Loucy (cell line): ENCODE measurements around the gene NKAIN2.

ENCODE experiments used
- CTCF ChIP-seq: fragments of 200-600 bp; sonication (generic); conservative IDR thresholded peaks from 2 replicates; pipeline ENCODE4 v1.5.1; 2014; ENCODE audit warnings: mild to moderate bottlenecking, antibody characterized with exemption, low read length
- EZH2phosphoT487 ChIP-seq: fragments of 200-600 bp; IDR thresholded peaks from 2 replicates; pipeline ENCODE4 v1.6.1; 2018; ENCODE audit warnings: antibody characterized with exemption, mild to moderate bottlenecking, moderate library complexity, borderline replicate concordance

GRCh38 chr6:124324237-124324636 is 520.6 kb downstream of the NKAIN2 start:
- TF ChIP-seq CTCF (no peak), EZH2phosphoT487 (no peak)
